GM21723 (cell line): ENCODE measurements around the gene FOXJ3.
A peak's percentile ranks its signal among the peaks of the same experiment; 100 is the strongest.

ENCODE experiments used
- ATAC-seq: cut with Tn5 transposase; IDR thresholded peaks from one replicate; pipeline ENCODE4 v1.9.1; 2021; ENCODE audit warnings: mild to moderate bottlenecking, moderate library complexity; ENCODE audit not compliant: unreplicated experiment

FOXJ3 gene

DNA sequence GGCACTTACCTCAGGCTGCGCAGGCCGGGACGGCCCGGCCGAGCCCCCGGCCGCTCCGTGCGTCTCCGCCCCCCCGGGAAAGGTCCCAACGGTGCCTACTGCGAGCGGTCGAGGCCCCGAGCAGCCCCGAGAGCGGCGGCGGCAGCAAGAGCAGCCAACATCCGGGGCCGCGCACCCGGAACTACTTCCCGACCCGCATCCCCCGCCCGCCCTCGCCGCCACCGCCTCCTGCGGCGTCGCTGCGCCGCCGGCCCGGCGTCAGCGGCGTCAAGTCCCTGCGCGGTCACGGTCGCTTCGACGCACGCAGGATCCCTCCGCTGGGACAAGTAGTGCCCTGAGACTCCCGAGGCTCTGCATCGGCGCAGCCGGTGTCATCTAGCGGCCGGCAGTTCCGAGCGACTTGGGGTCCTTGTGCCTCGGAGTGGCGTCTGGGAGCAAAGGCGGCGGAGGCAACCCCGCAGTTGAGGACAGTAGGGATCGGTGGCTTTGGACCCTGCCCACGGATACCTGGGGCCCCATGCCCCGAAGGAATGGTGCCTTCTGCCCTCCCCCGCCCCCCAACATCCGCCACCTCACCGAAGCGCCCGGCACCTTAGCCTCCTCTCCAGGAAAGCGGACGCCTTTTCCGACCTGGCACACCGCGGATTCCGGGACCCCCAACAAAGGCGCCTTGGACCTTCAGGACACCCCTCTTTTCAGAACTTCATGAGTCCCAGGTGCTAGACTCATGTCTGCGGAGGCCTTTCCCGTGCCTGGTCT is at the start of gene FOXJ3:
Gene FOXJ3 (minus strand): TSS at position 186 of the 759 bp plus-strand sequence. CDS start 24,142 bp downstream, outside the sequence.
- ATAC-seq, result peak; percentile 70

DNA sequence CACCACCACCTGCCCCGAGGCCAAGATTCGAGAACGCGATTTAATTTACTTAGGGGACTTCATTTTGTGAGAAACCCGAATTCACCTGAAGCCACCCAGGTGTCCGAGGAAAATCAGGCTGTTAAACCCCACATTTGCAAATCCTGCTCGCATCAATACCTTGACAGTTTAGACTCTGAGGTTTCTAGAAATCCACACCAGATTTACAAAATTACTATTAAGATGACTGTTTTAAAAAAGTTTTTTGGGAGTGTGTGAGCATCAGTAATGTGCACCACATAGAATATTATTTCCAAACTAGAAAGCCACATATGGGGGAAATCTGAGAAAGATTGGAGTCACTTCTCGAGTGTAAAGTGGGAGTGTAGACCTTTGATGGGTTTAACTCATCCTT is 46.2 kb upstream of the FOXJ3 start:
- ATAC-seq, result no peak

DNA sequence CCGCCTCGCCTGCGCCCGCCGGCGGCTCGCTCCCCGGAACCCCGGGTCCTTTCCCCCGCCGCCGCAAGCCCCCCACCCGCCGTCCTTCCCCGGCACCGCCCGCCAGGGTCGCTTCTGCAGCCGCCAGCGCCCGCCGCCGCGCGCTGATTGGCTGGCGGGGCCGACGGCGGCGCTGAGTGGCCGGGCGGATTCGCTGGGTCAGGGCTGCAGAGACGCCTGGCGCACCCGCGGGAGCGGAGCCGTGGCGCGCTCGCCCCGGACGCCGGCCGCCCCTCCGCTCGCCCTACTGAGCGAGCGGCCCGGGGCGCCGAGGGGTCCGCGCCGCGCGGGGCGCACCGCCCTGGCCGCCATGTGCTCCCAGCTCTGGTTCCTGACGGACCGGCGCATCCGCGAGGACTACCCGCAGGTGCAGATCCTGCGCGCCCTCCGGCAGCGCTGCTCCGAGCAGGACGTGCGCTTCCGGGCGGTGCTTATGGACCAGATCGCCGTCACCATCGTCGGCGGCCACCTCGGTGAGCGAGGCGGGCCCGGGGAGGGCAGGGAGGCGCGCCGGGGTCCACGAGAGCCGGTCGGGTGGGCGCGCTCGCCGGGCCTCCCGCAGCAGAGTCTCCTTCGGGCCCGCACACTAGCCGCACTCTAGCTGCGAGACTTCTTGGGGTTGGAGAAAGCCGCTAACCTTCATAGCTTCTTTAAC is 45.7 kb upstream of the FOXJ3 start, which contains the start of gene RIMKLA:
Gene RIMKLA (plus strand): TSS at position 207 of the 694 bp plus-strand sequence. CDS start 143 bp downstream, at position 350.
- peak; percentile 92 for ATAC-seq

DNA sequence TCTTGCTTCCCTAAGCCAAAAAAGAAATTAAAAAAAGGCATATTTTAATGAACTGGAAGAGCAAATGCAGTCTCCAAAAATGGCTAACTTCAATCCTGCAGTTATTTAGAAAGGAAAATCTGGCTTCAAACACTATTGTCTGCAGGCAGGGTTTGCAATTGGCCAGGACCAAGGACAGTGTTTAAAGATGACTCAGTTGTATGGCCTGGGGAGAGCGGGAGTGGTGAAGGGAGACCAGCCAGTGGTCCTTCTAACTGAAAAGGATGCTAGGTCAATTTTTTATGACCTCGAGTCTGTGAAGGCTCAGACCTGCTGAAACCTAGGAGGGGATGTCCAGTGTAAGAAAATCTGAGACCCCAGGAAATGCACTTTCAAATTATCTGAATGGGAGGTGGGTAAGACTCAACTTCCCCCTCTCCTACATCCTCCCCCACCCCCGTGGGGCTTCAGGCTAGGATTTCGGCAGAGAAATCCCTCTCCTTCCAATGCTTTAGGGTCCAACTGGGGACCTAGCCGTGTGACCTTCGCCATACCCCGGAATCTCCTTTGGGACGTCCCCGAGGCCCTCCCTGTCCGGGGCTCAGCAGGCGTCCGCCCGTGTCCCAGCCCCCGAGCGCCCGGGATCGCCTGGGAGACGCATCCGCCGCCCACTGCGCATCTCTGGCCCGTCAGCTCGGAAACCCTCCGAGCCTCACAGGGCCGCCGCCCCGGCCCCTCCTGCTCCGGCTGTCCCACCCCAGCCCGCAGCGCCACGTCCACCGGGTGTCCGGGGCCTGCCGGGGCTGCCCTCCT is 45.0 kb upstream of the FOXJ3 start:
- peak; percentile 49 for ATAC-seq

DNA sequence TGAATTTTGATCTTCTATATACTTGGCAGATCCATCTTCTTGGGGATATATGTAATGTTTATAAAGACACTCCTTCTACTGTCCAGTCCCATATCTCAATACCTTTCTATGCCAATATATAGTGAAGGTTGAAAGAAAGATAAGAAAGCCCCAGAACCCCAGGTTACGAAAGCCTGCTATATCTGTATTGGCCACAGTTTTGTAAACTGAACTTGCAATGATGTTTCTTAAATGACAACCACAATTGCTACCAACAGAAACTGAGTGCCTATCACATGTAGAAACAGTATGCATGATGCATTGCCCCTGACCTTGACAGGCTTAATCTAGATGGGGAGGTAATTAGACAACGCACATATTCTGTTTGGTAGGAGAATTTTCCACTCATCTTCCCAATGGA is 37.8 kb upstream of the FOXJ3 start:
- ATAC-seq, result no peak

DNA sequence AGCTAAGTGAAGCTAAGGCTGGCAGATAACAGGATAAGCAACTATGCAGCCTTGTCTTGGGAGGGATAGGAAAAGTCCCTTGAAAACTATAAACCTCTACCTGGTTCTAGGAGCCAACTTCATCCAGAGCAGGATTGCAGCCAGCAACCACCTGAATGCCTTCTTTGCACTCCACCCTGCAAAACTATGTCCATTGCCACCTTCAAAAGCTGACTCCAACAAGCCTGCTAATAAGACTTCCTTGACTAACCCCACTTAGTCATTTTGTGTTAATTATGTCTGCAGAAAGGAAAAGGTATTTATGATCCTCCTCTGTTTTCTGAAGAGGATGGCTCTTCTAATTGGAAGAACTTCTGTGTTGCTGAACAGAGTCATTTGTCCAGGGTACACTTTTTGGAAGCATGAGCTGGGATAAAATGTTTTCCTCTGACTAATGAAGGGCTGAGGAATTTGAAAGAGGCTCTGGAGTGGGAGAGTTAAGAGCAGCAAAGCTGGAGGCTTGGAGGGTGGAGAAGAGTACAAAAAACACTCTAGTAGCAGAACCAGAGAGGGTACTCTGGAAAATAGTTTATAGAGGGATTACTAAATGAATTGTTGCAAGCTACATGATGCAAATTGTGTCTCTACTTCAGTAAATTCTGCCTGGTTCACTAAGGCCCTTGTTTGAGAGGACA is 36.0 kb upstream of the FOXJ3 start:
- ATAC-seq, result no peak

DNA sequence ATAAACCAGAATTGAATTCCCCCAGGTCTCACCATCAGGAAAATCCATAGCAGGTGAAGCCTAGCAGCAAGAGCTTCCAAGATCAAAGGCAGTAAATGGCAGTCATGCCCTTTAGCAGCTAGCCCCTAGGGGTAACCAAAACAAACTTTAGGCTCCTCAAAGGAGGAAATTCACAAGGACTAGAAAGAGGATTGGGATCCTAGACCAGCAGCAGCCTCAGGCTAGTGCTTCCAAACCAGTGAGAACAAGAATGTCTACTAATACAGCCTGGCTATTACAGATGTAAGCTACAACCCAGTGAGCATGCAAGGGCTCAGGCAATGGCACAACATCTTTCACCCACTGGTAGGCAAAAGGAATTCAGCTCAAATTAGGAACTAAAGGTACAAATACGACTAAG is 34.4 kb upstream of the FOXJ3 start:
- no peak for ATAC-seq

DNA sequence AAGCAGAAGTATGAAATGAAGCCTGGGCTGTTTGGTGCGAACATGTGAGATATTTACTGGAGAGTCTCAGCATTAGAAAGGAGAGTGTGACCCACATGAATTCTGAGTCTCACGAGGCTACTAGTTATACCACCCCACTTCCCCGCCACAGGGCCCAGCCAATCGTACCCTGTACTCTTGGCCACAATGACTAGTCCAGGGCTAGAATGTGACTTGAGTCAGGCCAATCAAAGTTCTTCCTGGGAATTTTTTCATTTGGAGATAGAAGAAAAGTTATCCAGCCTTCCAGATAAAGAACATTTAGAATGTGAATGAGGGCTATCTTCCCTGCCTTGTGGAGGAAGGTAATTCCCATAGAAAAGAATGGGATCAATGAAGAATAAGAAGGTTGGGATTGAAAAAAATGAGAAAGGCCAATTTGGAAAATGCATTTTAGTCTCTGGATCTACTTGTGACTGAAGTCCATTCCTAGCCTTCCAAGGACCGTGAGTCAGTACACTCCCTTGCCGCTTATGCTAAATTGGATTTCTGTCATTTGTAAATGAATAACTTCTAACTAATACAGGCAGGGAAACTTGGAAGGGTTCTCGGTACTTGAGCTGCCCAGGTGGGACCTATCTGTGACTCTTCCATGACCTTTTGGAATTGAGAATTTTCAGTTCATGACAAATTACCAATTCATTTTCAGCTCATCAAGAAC is 33.2 kb upstream of the FOXJ3 start:
- ATAC-seq, result no peak

DNA sequence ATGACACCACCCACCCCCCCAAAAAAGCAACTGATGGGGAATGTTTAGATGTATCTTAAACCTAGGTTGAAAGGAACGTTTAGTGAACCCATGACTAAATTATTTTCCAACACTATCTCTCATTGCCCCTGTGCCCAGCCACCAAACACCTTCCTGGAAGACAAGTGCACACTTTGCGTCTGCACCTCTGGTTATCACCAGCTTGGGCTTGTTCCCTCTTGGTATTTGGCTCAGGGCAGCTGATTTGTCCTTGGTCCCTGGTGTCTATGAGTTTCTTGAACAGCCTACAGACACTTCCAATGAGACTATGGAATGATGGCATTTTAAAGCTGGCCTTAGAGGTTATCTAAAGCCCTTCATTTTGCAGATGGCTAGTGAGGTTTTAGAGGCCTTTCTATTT is 30.1 kb upstream of the FOXJ3 start:
- no peak for ATAC-seq

DNA sequence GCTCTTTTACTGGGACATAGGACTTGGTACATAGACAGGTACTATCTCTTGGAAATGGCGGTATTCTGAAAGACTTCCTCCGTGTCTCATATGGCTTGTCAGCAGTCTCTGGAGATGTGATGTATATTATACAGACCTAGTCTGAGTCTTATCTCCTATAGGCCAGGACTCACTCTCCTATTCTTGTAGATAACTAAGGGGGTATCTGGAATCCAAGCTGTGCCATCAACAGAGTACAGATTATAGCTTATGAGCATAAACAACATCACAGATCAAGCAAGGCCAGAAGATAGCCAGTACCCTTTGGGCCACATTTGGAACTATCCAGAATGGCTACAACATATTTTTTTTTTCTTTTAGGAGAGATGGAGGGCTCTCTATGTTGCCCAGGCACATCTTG is 29.5 kb upstream of the FOXJ3 start:
- no peak for ATAC-seq

DNA sequence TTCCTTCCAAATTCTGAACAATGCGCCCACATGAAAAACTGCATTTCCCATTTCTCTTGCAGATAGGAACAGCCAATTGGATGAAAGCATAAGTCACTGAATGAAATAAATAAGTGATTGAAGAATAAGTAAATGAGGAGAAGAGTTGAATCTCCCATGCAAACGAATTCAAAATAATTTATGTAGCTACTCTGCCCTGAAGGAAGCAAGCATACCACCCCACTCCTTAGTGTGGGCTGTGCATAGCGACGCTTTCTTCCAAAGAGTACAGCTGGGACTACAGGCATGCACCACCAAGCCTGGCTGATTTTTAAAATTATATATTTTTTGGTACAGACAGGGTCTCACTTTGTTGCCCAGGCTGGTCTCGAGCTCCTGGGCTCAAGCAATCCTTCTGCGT is 29.1 kb upstream of the FOXJ3 start:
- no peak for ATAC-seq

DNA sequence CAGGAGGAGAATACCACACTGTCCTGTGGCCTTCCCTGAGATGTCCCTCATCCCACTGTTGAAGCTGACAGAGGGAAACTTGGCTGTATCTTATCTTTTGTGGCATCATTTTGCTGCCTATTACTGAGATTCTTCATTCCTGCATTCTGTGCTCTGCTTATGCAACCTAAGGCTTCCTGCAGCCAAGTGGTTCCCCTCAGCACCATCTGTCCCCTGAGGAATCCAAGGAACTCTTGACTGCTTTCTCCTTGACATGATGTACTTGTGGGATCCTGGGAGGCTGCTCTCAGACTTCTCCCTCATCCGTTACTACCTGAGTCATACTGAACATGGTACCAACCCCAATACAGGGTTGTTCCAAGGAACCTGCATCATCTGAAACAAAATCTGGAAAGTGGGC is 24.4 kb upstream of the FOXJ3 start:
- ATAC-seq, result no peak

DNA sequence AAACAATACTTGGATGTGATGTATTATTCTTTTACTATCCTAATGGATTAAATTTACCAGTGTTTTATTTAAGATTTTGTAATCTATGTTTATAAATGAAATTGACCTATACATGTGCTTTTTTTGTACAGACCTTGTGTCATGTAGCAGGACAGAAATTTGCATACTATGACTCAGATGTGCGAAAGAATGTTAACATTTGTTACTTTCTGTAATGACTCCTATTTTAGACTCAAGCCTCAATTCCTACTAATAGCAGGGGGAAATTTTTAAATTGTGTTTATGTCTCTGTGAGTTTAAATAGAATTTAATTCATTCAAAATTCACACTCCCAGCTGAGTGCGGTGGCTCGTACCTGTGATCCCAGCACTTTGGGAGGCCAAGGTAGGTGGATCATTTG is 23.8 kb upstream of the FOXJ3 start:
- peak; percentile 72 for ATAC-seq

DNA sequence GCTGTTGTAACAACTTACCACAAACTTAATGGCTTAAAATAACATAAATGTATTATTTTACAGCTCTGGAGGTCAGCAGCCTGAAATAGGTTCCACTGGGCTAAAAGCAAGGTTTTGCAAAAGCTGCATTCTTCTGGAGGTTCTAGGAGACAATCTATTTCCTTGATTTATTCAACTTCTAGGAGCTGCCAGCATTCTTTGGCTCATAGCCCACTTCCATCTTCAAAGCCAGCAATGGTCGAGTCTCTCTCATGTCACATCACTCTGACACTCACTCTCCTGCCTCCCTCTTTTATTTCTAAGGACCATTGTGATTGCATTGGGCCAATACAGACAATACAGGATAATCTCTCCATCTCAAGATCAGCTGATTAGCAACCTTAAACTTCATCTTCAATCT is 15.1 kb upstream of the FOXJ3 start:
- ATAC-seq, result no peak

DNA sequence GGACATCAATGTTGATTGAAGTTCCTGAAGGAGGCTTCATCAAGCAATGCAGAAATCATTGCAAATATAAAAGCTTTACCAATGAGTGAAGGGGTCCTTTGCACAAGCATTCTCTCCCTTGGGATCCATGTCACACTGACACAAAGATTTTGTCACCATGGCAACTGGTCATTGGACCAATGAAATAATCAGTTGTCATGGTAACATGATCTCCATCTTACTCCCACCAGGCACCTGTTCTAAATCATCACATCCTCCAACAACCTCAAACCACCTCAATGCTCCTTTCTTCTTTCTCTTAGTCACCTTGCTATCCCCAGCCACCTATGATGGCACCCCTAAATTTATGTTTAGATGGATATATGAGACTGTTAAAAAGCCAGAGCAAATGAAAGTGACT is 13.5 kb upstream of the FOXJ3 start:
- ATAC-seq, result no peak

DNA sequence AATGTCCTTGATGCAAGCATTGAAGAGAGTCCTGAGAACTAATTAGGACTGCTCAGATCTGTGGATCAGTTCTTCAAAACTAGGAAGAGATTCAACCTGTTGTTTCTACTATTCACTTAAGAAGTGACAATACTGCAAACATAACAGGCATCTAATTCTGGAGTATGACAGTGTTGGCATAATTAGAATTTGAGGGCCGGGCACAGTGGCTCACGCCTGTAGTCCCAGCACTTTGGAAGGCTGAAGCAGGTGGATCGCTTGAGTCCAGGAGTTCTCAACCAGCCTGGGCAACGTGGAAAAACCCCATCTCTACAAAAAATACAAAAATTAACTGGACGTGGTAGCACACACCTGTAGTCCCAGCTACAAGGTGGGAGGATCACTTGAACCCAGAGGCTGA is 8.0 kb upstream of the FOXJ3 start:
- ATAC-seq, result no peak

DNA sequence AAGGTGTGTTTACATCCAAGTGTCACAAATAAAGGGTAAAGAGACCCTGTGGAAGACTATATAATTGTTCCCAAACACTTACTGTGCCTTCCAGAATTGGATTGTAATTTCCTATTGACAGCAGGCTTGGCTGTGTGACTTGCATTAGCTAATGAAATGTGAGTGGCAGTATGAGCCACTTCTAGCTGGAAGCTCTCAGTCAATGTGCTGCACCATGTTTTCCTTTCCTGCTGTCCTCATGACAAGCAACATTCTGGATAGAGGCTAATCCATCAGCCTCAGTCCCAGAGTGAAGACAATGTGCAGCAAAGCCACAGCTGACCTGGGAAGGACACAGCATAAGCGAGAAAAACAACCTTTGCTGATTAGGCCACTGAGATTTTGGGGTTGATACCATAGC is 5.9 kb upstream of the FOXJ3 start:
- ATAC-seq, result no peak

DNA sequence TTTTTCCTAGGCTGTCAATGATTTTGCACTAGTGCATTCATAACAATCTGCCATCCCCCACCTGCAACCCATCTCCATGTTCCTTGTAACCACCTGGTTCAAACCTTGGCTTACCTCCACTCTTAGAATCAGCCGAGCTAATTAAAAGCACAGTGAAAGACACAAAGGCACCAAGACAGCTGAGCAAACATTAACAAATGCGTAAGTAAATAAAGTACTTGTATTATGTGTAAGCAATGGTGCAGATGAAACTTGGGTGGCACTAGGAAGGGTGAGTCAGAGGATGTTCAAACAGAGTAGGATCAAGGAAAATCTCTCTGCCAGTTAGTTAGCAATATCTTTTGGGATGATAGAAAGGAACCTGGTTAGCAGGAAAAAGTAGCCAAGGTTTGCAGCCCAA is 5.1 kb upstream of the FOXJ3 start:
- no peak for ATAC-seq

DNA sequence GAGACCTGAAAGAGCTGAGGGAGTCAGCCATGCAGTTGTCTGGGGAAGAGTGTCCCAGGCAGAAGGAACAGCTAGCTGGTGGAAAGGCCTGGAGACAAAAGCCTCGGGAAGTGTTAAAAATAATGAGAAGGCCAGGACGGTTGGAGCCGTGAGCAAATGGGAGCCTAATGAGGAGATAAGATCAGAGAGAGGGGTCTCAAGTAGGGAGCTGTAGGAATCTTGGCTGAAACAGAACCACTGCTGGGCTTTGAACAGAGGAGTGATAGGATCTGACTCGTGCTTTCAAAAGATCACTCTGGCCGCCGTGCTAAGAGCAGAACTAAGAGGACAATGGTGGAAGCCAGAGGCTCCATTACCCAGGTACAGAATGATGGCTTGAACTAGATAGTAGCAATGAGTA is 1.9 kb upstream of the FOXJ3 start:
- ATAC-seq, result no peak

DNA sequence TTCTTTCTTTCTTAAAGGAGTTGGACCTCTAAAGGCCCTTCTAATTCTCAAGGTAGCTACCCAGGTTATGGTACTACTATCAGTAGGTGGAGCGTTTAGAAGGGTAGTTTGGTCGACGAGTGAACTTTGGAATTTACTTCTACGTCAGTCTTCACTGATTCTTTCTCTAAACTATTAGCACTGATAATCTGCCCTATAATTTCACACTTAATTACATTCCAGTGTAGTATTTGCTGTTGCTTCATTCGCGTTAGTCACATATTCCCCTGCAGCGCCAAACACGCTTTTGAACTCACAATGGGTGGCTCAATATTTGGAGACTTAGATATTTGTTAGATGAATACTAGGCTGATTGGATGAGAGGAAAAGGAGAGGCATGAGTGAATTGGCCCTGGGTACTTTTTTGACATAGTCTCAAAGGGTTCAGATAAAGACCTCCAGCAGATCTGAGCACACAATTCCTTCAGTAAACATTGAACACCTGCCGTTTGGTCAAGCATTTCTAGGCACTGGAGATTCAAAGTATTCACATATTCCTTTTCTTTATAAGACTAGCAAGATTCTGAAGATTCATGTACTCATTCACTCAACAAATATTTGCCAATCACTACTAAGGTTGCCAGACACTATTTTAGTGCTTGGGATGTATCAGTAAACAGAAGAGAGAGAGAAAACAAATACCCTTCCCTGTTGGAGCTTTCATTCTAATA is 929 bp upstream of the FOXJ3 start:
- no peak for ATAC-seq
